HG02852 (cell line): Measurements from ENCODE around the gene CASK.

ENCODE experiments used
- ATAC-seq: cut with Tn5 transposase; IDR thresholded peaks from one replicate; pipeline ENCODE4 v1.9.1; 2021; ENCODE audit warnings: mild to moderate bottlenecking, moderate library complexity; ENCODE audit not compliant: unreplicated experiment

Gene CASK

DNA sequence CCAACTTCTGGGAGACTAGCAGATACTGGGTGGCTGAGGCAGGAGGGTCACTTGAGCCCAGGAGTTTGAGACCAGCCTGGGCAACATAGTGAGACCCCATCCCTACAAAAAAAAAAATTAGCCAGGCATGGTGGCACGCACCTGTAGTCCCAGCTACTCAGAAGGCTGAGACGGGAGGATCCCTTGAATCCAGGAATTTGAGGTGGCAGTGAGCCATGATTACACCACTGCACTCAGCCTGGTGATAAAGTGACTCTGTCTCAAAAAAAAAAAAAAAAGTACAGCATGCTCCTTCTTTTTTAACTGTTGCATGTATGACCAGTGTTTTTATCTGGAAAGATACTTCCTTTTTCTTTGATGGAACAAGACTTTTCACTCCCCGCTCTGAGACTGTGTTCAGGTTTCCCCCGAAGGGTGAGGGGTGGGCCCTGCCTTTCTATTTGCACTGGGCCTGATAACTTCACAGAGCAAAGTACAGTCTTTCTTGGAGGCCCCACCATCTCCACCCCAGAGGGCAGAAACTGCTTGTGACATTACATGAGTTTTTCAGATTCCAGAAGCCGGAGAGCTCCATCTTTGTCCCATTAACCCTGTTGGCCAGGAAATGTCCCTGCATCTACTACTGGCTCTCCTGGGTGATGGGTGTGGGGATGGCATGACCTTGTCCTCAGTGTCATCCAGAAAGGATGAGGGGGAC lies 441.1 kb downstream of the CASK start:
- ATAC-seq, result no peak

GRCh38 chrX:41481264-41482109 lies 441.9 kb downstream of the CASK start:
- no peak for ATAC-seq

DNA sequence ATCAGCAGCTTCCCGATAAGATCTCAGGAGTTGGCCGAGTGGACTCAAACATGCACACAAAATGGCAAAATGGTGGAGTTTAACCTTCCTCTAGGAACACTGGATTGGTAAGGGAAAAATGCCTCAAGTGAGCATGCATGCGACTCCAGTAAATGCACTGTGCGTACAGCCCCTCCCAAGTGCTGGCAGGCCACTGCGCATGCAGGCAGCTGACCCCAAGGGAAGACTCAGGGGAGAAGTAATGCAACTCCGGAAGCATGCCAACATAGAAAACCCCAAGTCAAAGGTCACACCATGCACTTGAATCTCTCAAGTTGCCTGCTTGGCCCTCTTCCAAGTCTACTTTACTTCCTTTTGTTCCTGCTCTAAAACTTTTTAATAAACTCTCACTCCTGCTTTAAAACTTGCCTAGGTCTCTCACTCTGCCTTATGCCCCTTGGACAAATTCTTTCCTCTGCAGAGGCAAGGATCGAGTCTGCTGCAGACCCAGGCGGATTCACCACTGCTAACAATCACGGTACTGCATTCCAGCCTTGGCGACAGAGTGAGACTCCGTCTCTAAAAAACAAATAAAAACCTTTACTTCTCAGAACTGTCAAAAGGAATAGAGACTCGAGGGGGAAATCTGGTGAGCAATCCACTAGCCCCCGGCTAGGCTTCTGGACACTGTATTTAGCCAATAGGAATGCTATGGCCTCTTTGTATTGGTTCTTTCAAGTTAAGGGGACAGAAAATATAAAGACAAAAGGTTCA lies 442.7 kb downstream of the CASK start:
- no peak for ATAC-seq

GRCh38 chrX:41478381-41478911 lies 444.9 kb downstream of the CASK start:
- ATAC-seq, result no peak

GRCh38 chrX:41475591-41476241 lies 447.6 kb downstream of the CASK start:
- ATAC-seq, result no peak

- ATAC-seq, result no peak
Measured at GRCh38 chrX:41475191-41475590, 448.2 kb downstream of the CASK start.

- no peak for ATAC-seq
Measured at GRCh38 chrX:41474726-41475100, 448.6 kb downstream of the CASK start.

- no peak for ATAC-seq
Measured at GRCh38 chrX:41473936-41474725, 449.2 kb downstream of the CASK start.

GRCh38 chrX:41472231-41472815 lies 451.0 kb downstream of the CASK start:
- ATAC-seq, result no peak

DNA sequence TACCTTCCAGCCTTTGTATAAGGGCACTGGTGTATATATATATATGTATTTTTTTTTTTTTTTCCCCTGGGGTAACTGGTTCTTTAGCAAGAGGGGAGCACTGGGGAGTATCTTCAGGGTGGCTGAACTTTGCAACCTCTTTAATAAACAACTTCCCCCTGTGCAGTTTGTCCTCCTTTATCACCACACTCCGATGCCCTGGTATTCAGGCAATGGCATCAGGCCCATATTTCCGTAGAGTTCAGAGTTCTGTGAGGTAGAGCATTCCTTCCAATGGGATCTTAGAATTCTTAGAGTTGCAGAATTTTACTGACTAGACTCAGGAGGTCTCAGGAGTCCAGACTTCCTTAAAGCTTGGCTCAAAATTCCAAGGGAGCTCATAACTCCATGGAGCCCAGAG lies 451.6 kb downstream of the CASK start:
- no peak for ATAC-seq

DNA sequence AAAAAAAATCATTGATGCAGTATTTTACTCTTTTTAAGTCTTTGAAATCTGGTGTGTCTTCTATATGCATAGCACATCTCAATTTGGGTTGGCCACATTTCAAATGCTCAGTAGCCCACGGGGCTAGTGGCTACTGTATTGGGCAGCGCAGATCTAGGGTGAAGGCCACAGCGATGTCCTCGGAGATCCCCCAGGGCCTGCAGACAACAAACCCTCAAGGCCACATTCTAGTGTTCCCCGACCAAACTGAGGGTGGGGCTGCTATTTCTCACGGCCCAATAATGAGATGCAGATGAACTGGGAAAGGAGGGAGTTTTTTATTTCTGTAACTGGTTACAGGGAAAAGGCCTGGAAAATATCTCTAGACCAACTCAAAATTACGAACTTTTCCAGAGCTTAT lies 452.6 kb downstream of the CASK start:
- ATAC-seq, result no peak

DNA sequence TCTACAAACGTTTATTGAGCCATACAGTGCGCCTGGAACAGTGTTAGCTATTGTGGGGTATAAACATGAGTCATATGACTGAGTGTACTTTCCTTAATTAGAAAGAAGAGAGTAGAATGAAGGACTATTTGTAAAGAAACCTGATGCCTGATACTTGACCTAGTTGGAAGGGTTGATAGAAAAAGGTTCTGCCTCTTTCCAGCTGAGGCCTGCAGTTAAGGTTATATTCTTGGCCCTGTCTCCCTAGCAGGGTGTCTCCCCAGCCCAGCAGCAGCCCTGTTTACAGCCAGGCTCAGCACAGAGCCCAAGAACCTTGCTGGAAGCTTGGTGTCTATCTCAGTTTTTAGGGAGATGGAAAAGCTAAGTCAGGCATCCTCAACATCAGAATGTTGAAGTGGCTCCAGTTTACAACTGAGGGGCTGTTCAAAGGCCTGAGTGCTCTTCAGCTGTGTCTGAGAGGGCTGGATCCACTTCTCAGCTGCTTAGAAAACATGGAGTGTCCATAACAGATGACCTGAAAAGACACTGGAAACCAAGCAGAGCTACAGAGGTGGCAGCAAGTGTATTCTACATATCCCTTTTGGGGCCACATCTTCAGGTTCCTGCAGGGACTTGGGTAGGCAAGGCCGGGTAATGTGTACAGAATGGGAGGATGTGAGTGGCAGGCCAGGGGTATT lies 454.6 kb downstream of the CASK start:
- no peak for ATAC-seq
